SK-N-SH (cell line): ENCODE data around the gene PPIL1. TPM values are rescaled to one million over a fixed set of nuclear protein-coding genes. Genes with fewer than 3 reads are reported as not detected.
A peak's percentile ranks its signal among the peaks of the same experiment; 100 is the strongest.

Experiments
- CTCF ChIA-PET: fragments of 300-600, 350-600 bp; formaldehyde crosslinking; extraction: SDS; loops from one replicate; lab custom pipeline; 2021; lab: Yijun Ruan, JAX
- POLR2A ChIA-PET: fragments of 350-600 bp; sonication (Branson Sonifier 250); formaldehyde crosslinking; extraction: SDS; loops from one replicate; lab custom pipeline; 2020; ENCODE audit warnings: antibody characterized with exemption, inconsistent platforms; lab: Yijun Ruan, JAX
- DNase-seq: peaks from one replicate; pipeline ENCODE4 v3.0.0; 2012
- H2AFZ ChIP-seq: fragments of 200-600 bp; sonication (generic); 2 replicates; pipeline ENCODE4 v1.8.1; 2016; ENCODE audit warnings: antibody characterized with exemption, mild to moderate bottlenecking, low read depth
- H3F3A ChIP-seq: fragments of 200-600 bp; sonication (generic); replicated peaks from 2 replicates; pipeline ENCODE3; 2016; ENCODE audit warnings: antibody characterized with exemption, mild to moderate bottlenecking; ENCODE audit not compliant: insufficient read depth
- H3K27ac ChIP-seq, 2 experiments: fragments of 200-500 bp in 1 of 2; fragments of 200-600 bp in 1 of 2; sonication (Bioruptor generic) in 1 of 2; sonication (generic), shearing (Covaris generic) in 1 of 2; 2 replicates each; pipeline versions ENCODE4 v1.5.1 to v1.6.1; 2014 to 2016; ENCODE audit warnings: low read depth in 2 of 2, inconsistent platforms in 1 of 2, low read length in 1 of 2, mild to moderate bottlenecking in 1 of 2, mixed read lengths in 1 of 2
- H3K27me3 ChIP-seq: fragments of 200-600 bp; sonication (generic), shearing (Covaris generic); 2 replicates; pipeline ENCODE4 v1.6.1; 2016; ENCODE audit warnings: mixed run types; ENCODE audit not compliant: insufficient read depth
- H3K36me3 ChIP-seq, 2 experiments: fragments of 200-500 bp in 1 of 2; fragments of 200-600 bp in 1 of 2; sonication (Bioruptor generic) in 1 of 2; sonication (generic) in 1 of 2; replicated peaks in 1 of 2; 2 replicates each; pipeline versions ENCODE3 to v1.5.1; 2014 to 2016; ENCODE audit warnings: low read length in 1 of 2, mild to moderate bottlenecking in 1 of 2; ENCODE audit not compliant: insufficient read depth in 2 of 2, control insufficient read depth in 1 of 2
- H3K4me1 ChIP-seq, 2 experiments: fragments of 200-500 bp in 1 of 2; fragments of 200-600 bp in 1 of 2; sonication (Bioruptor generic) in 1 of 2; sonication (generic), shearing (Covaris generic) in 1 of 2; 2 replicates each; pipeline versions ENCODE4 v1.5.1 to v1.6.1; 2014 to 2016; ENCODE audit warnings: low read depth in 1 of 2, low read length in 1 of 2, mixed run types in 1 of 2; ENCODE audit not compliant: insufficient read depth in 2 of 2, control insufficient read depth in 1 of 2
- H3K4me2 ChIP-seq: fragments of 200-600 bp; sonication (generic), shearing (Covaris generic); 2 replicates; pipeline ENCODE4 v1.6.1; 2017; ENCODE audit warnings: mixed run types
- H3K4me3 ChIP-seq, 2 experiments: fragments of 200-500 bp in 1 of 2; fragments of 200-600 bp in 1 of 2; sonication (Bioruptor generic) in 1 of 2; sonication (generic), shearing (Covaris generic) in 1 of 2; 2 replicates each; pipeline versions ENCODE4 v1.5.1 to v1.8.1; 2014 to 2016; ENCODE audit warnings: low read depth in 2 of 2, inconsistent platforms in 1 of 2, low read length in 1 of 2, mild to moderate bottlenecking in 1 of 2, mixed read lengths in 1 of 2, moderate library complexity in 1 of 2
- H3K79me2 ChIP-seq: fragments of 200-600 bp; sonication (generic); 2 replicates; pipeline ENCODE4 v1.8.1; 2017; ENCODE audit warnings: mild to moderate bottlenecking; ENCODE audit not compliant: insufficient read depth
- H3K9ac ChIP-seq: fragments of 200-600 bp; sonication (generic); 2 replicates; pipeline ENCODE4 v1.6.1; 2017; ENCODE audit warnings: mixed run types
- H3K9me2 ChIP-seq: fragments of 200-600 bp; sonication (generic); 2 replicates; pipeline ENCODE4 v1.6.1; 2017; ENCODE audit warnings: mixed run types
- H3K9me3 ChIP-seq: fragments of 200-600 bp; sonication (generic); 2 replicates; pipeline ENCODE4 v1.6.1; 2017; ENCODE audit warnings: mixed run types, mild to moderate bottlenecking, moderate library complexity
- H4K20me1 ChIP-seq: fragments of 200-600 bp; sonication (generic); 2 replicates; pipeline ENCODE4 v1.6.1; 2017; ENCODE audit warnings: mild to moderate bottlenecking, mixed run types; ENCODE audit not compliant: insufficient read depth
- CHD2 ChIP-seq: fragments of 150-350 bp; IDR thresholded peaks from 2 replicates; pipeline ENCODE4 v1.6.1; 2018; ENCODE audit warnings: low read length; ENCODE audit not compliant: partially characterized antibody
- EP300 ChIP-seq, 2 experiments: IDR thresholded peaks; 2 replicates each; pipeline versions ENCODE4 v1.4.0 to v1.6.1; 2012; ENCODE audit warnings: borderline replicate concordance in 1 of 2, low read depth in 1 of 2, low read length in 1 of 2
- EZH2phosphoT487 ChIP-seq: fragments of 200-600 bp; sonication (generic); IDR thresholded peaks from 2 replicates; pipeline ENCODE4 v1.6.1; 2017; ENCODE audit warnings: low read depth, mixed run types, mild to moderate bottlenecking, antibody characterized with exemption, moderate library complexity, borderline replicate concordance
- FOXM1 ChIP-seq: IDR thresholded peaks from 2 replicates; pipeline ENCODE4 v1.4.0; 2012; ENCODE audit warnings: low read depth, mild to moderate bottlenecking
- JUND ChIP-seq: IDR thresholded peaks from 2 replicates; pipeline ENCODE4 v1.4.0; 2012
- MAX ChIP-seq: IDR thresholded peaks from 2 replicates; pipeline ENCODE4 v1.4.0; 2012; ENCODE audit warnings: low read depth
- MEF2A ChIP-seq: IDR thresholded peaks from 2 replicates; pipeline ENCODE4 v1.4.0; 2012; ENCODE audit warnings: low read depth, borderline replicate concordance
- MXI1 ChIP-seq: IDR thresholded peaks from 2 replicates; pipeline ENCODE4 v1.6.1; 2012; ENCODE audit warnings: mild to moderate bottlenecking, low read depth, low read length, improper control_type of control experiment
- PBX3 ChIP-seq: IDR thresholded peaks from 2 replicates; pipeline ENCODE4; 2012
- POLR2AphosphoS5 ChIP-seq: IDR thresholded peaks from 2 replicates; pipeline ENCODE4 v1.6.1; 2012; ENCODE audit warnings: low read depth, low read length
- RCOR1 ChIP-seq: fragments of 150-350 bp; IDR thresholded peaks from 2 replicates; pipeline ENCODE4 v1.6.1; 2017; ENCODE audit warnings: antibody characterized with exemption, low read length
- RXRA ChIP-seq: IDR thresholded peaks from 2 replicates; pipeline ENCODE4 v1.4.0; 2012; ENCODE audit warnings: low read depth, mild to moderate bottlenecking, borderline replicate concordance
- SMC3 ChIP-seq: IDR thresholded peaks from 2 replicates; pipeline ENCODE4 v1.6.1; 2012; ENCODE audit warnings: low read depth, low read length, improper control_type of control experiment
- TAF1 ChIP-seq: IDR thresholded peaks from 2 replicates; pipeline ENCODE4 v1.6.1; 2012; ENCODE audit warnings: low read depth, mild to moderate bottlenecking, low read length, moderate library complexity, borderline replicate concordance
- TEAD4 ChIP-seq: IDR thresholded peaks from 2 replicates; pipeline ENCODE4 v1.4.0; 2012; ENCODE audit warnings: mild to moderate bottlenecking, borderline replicate concordance; ENCODE audit not compliant: insufficient read depth
- USF1 ChIP-seq: IDR thresholded peaks from 2 replicates; pipeline ENCODE4 v1.4.0; 2012; ENCODE audit warnings: low read depth, borderline replicate concordance
- YY1 ChIP-seq: IDR thresholded peaks from 2 replicates; pipeline ENCODE4 v1.4.0; 2012; ENCODE audit warnings: low read depth, mild to moderate bottlenecking
- WGBS: methylation state at CpG from one replicate; pipeline ENCODE4 v1.1.6; 2017; ENCODE audit warnings: low lambda C conversion rate; 5-methylcytosine and 5-hydroxymethylcytosine counted together
- polyA plus RNA-seq, 3 experiments: library from polyadenylated mRNA; depleted of rRNA; stranded (reverse); fragments of >200 nt; gene quantifications; 2 replicates each; pipeline ENCODE4 v1.2.3, GENCODE V29; 2012

Gene PPIL1
- polyA plus RNA-seq, 1 of the 3 experiments (the other 2 are of a cell fraction): 36.6 TPM

GRCh38 chr6:36834576-36835341 lies 39.8 kb downstream of the PPIL1 start:
- Histone ChIP-seq H3K27me3 (peaks cover 12% of the 10 kb centered on the region), H3K4me3 (no peak overlapping the region), H3K79me2 (no peaks in the 10 kb centered on the region), H3K4me1 (peaks cover 0 to 4% of the 10 kb centered on the region in 2 experiments; a peak in 1 of 4 replicates), H3K36me3 (no peaks in the 10 kb centered on the region), H3K9me2 (no peaks in the 10 kb centered on the region), H3K9ac (no peak overlapping the region), H4K20me1 (no peaks in the 10 kb centered on the region), H3K9me3 (no peaks in the 10 kb centered on the region), H3F3A (no peaks in the 10 kb centered on the region), H2AFZ (no peak overlapping the region), H3K4me2 (no peak overlapping the region), H3K27ac (no peak overlapping the region)
- CTCF ChIA-PET: interaction anchor here (1.4 to 2.8 kb wide), 5 partner anchors 13 to 76 kb away, joined by 4 to 8 read pairs (median 5); partner anchors contain the start of gene C6orf89
- DNase-seq: peak; percentile 51
- POLR2A ChIA-PET: no interaction called here
- TF ChIP-seq MXI1 (no peak), USF1 (no peak), POLR2AphosphoS5 (no peak), RCOR1 (no peak), YY1 (no peak), EP300 (IDR thresholded peaks at IDR 0.05; ENCODE audit: borderline replicate concordance in 1 of 2, low read depth in 1 of 2, low read length in 1 of 2) (no peak), JUND (no peak), EZH2phosphoT487 (no peak), MEF2A (no peak), MAX (no peak), FOXM1 (no peak), SMC3 (no peak), TEAD4 (no peak), TAF1 (no peak), RXRA (no peak), CHD2 (no peak), PBX3 (no peak)
- 74% methylated on average over 16 of the region's 17 CpGs for WGBS
